C4-2B (cell line): ENCODE measurements around the gene ZNF33A.

Experiments used
- H3K27ac ChIP-seq: fragments of 450-650 bp; 2 replicates; pipeline ENCODE4 v1.5.1; 2017
- ZFX ChIP-seq: fragments of 450-650 bp; IDR thresholded peaks from 2 replicates; pipeline ENCODE4 v1.6.1; 2017
- TF ChIP-seq, protein P1 (sequence below): fragments of 450-650 bp; conservative IDR thresholded peaks from 2 replicates; pipeline ENCODE4 v1.5.1; 2017; ENCODE audit warnings: mild to moderate bottlenecking

Gene ZNF33A

DNA sequence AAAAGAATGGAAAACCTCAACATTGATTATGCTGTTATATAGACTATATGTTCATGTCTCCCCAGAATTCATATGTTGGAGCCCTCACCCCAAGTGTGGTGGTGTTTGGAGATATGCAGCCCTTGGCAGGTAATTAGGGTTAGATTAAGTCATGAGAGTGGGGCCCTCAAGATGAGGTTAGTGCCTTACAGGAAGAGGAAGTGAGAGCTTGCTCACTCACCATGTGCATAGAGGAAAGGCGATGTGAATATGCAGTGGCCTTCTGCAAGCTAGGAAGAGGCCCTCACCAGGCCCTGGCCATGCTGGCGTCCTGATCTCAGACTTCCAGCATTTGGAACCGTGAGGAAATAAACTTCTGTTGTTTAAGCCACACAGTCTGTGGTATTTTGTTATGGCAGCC, 14.8 kb downstream of the ZNF33A start:
- no peak overlapping the region for H3K27ac ChIP-seq
- TF ChIP-seq, protein P1, sequence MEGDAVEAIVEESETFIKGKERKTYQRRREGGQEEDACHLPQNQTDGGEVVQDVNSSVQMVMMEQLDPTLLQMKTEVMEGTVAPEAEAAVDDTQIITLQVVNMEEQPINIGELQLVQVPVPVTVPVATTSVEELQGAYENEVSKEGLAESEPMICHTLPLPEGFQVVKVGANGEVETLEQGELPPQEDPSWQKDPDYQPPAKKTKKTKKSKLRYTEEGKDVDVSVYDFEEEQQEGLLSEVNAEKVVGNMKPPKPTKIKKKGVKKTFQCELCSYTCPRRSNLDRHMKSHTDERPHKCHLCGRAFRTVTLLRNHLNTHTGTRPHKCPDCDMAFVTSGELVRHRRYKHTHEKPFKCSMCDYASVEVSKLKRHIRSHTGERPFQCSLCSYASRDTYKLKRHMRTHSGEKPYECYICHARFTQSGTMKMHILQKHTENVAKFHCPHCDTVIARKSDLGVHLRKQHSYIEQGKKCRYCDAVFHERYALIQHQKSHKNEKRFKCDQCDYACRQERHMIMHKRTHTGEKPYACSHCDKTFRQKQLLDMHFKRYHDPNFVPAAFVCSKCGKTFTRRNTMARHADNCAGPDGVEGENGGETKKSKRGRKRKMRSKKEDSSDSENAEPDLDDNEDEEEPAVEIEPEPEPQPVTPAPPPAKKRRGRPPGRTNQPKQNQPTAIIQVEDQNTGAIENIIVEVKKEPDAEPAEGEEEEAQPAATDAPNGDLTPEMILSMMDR, result no peak
- no peak for TF ChIP-seq ZFX

DNA sequence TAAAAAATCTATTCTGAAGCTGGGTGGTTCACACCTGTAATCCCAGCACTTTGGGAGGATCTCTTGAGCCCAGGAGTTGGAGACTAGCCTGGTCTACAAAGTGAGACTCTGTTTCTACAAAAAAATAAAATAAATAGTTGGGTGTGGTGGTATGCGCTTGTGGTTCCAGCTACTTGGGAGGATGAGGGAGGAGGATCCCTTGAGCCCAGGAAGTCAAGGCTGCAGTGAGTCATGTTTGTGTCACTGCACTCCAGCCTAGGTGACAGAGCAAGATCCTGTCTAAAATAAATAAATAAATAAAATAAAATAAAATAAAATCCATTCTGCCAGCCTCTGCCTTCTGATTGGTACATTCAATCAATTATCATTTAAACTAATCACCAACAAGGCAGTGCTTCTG, 17.5 kb downstream of the ZNF33A start:
- H3K27ac ChIP-seq, result no peak overlapping the region
- no peak for TF ChIP-seq ZFX
- TF ChIP-seq, protein P1, result no peak

DNA sequence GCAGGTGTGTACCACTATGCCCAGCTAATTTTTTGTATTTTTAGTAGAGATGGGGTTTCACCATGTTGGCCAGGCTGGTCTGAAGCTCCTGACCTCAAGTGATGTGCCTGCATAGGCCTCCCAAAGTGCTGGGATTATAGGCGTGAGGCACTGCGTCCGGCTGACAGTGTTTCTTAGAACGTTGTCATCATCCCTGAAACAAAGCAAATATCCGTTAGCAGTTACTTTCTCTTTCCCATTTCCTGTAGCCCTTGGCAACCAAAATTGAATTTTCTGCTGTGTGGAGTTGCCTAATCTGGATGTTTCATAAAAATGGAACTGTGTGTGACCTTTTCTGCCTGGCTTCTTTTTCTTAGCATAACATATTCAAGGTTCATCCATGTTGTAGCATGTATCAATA, 22.4 kb downstream of the ZNF33A start:
- H3K27ac ChIP-seq, result no peak overlapping the region
- TF ChIP-seq, protein P1, result no peak
- no peak for TF ChIP-seq ZFX

DNA sequence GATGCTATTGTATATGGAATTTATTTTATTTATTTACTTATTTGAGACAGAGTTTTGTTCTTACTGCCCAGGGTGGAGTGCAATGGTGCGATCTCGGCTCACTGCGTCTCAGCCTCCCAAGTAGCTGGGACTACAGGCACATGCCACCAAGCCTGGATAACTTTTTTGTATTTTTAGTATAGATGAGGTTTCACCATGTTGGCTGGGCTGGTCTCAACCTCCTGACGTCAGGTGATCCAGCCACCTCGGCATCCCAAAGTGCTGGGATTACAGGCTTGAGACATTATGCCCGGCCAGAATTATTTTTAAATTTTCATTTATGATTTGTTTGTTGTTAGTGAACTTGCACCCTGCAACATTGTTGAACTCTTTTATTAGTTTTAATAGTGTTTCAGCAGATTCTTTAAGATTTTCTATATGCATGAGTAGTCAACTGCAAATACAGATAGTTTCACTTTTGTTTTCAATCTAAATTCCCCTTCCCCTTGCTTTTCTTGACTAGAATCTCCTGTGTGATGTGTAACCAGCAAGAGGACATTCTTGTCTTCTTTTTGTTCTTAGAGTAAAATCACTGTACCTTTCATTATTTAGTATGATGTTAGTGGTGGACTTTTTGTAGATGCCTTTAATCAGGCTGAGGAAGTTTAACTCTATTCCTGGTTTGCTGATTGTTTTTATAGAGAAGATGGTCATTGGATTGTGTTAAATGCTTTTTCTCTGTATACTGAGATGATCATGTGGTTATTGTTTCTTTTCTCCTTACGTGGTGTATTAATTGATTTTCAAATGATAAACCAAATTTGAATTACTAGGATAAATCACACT, 27.8 kb downstream of the ZNF33A start:
- no peak overlapping the region for H3K27ac ChIP-seq
- TF ChIP-seq ZFX, result no peak
- TF ChIP-seq, protein P1, result no peak

DNA sequence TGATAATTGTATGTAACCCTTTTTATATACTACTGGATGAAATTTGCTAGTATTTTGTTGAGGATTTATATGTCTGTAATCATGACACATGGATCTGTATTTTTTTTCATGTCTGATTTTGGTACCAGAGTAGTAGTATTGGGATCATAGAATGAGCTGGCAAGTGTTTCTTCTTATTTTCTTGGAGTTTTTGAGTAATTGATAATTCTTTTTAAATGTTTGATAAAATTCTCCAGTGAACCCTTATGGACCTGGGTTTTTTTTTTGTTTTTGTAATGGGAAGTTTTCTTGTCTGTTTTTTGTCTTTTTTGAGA, 28.4 kb downstream of the ZNF33A start:
- TF ChIP-seq, protein P1, result no peak
- TF ChIP-seq ZFX, result no peak
- H3K27ac ChIP-seq, result no peak overlapping the region

DNA sequence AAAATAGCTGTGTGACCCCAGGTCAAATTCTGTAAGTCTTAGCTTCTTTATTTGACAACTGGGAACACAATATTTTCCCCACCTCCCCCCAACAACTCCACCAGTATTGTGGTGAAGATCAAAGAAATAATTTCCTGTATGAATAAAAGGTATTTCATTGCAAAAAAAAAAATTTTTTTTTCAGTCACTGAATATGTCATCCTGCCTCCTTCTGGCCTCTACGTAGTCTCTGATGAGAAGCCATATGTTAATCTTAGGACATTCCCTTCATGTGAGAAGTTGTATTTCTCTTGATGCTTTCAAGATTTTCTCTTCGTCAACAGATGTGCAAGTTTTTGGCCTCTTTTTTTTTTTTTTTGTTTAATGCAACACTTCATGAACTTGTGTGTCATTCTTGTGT, 33.0 kb downstream of the ZNF33A start:
- H3K27ac ChIP-seq, result no peak overlapping the region
- no peak for TF ChIP-seq ZFX
- TF ChIP-seq, protein P1, result no peak

DNA sequence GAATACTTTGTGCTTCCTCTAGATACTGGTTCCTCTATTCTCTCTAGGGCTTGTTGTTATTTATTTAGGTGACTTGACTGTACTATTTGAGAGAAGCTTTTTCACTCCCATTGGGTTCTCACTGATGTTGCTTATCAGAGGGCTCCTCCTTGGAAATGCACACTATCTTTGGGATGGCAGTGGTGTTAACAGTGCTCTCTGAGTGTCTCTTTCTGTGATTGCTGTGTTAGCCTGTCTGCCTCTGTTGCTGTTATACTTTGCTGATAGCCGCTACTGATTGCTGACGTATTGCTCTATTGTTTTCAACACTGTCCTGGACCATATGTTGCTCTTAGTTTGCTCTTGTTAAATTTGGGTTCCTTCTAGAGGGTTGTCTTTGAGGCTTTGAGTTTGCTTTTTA, 34.7 kb downstream of the ZNF33A start:
- no peak overlapping the region for H3K27ac ChIP-seq
- TF ChIP-seq, protein P1, result no peak
- no peak for TF ChIP-seq ZFX
